HEK293 (cell line): ENCODE measurements around the gene CDC14A.

ENCODE experiments used
- CTCF ChIA-PET: fragments of 350-600 bp; formaldehyde crosslinking; extraction: SDS; loops from one replicate; lab custom pipeline; 2021; ENCODE audit warnings: antibody characterized with exemption; lab: Yijun Ruan, JAX
- POLR2A ChIA-PET: fragments of 300-600 bp; formaldehyde crosslinking; extraction: SDS; loops from one replicate; lab custom pipeline; 2020; ENCODE audit warnings: antibody characterized with exemption, inconsistent platforms; lab: Yijun Ruan, JAX
- H3K27ac ChIP-seq: fragments of 200-500 bp; sonication (Bioruptor generic); 2 replicates; pipeline ENCODE4 v1.5.1; 2014; ENCODE audit warnings: low read depth, low read length, control low read depth, inconsistent platforms; ENCODE audit errors: extremely low read depth
- H3K36me3 ChIP-seq, 2 experiments: fragments of 200-500 bp in 1 of 2; sonication (Bioruptor generic) in 1 of 2; 1 replicate in 1 of 2; 2 replicates in 1 of 2; pipeline ENCODE4 v1.5.1; 2014 to 2017; ENCODE audit warnings: inconsistent platforms in 2 of 2, low read length in 2 of 2; ENCODE audit not compliant: control insufficient read depth in 2 of 2, insufficient read depth in 1 of 2
- H3K4me1 ChIP-seq: fragments of 200-500 bp; sonication (Bioruptor generic); 2 replicates; pipeline ENCODE4 v1.5.1; 2014; ENCODE audit warnings: mild to moderate bottlenecking, low read length, inconsistent platforms; ENCODE audit not compliant: control insufficient read depth, insufficient read depth
- H3K4me3 ChIP-seq: 2 replicates; pipeline ENCODE4 v1.5.1; 2011; ENCODE audit warnings: low read depth, mild to moderate bottlenecking, control low read depth, low read length, moderate library complexity
- H3K9me3 ChIP-seq: fragments of 200-500 bp; sonication (Bioruptor generic); 2 replicates; pipeline ENCODE4 v1.5.1; 2014; ENCODE audit warnings: low read depth, low read length, inconsistent platforms; ENCODE audit not compliant: control insufficient read depth, insufficient read depth
- ATF2 ChIP-seq: fragments of 450-650 bp; formaldehyde crosslinking; IDR thresholded peaks from 2 replicates; pipeline ENCODE4 v1.5.1; 2016; ENCODE audit warnings: missing biosample characterization, missing genetic modification characterization, low read depth
- GLI2 ChIP-seq: fragments of 450-650 bp; formaldehyde crosslinking; IDR thresholded peaks from 2 replicates; pipeline ENCODE4; 2017; ENCODE audit warnings: missing biosample characterization, missing genetic modification characterization, low read depth, borderline replicate concordance
- MYNN ChIP-seq: fragments of 450-650 bp; formaldehyde crosslinking; IDR thresholded peaks from 2 replicates; pipeline ENCODE4 v1.5.1; 2016; ENCODE audit warnings: missing biosample characterization, missing genetic modification characterization, borderline replicate concordance
- PRDM10 ChIP-seq: fragments of 450-650 bp; formaldehyde crosslinking; IDR thresholded peaks from 2 replicates; pipeline ENCODE4 v1.5.1; 2016; ENCODE audit warnings: missing biosample characterization, missing genetic modification characterization
- ZBTB48 ChIP-seq: fragments of 450-650 bp; formaldehyde crosslinking; IDR thresholded peaks from 2 replicates; pipeline ENCODE4 v1.5.1; 2016; ENCODE audit warnings: missing biosample characterization, missing genetic modification characterization
- ZFP37 ChIP-seq: fragments of 450-650 bp; formaldehyde crosslinking; IDR thresholded peaks from 2 replicates; pipeline ENCODE4 v1.5.1; 2016; ENCODE audit warnings: missing biosample characterization, missing genetic modification characterization
- ZFP69B ChIP-seq: fragments of 450-650 bp; formaldehyde crosslinking; IDR thresholded peaks from 2 replicates; pipeline ENCODE4 v1.5.1; 2016; ENCODE audit warnings: missing biosample characterization, missing genetic modification characterization
- ZNF121 ChIP-seq: fragments of 450-650 bp; formaldehyde crosslinking; IDR thresholded peaks from 2 replicates; pipeline ENCODE4 v1.5.1; 2016; ENCODE audit warnings: missing biosample characterization, missing genetic modification characterization
- ZNF133 ChIP-seq: fragments of 450-650 bp; formaldehyde crosslinking; IDR thresholded peaks from 2 replicates; pipeline ENCODE4 v1.5.1; 2016; ENCODE audit warnings: missing biosample characterization, missing genetic modification characterization
- ZNF239 ChIP-seq: fragments of 450-650 bp; formaldehyde crosslinking; IDR thresholded peaks from 2 replicates; pipeline ENCODE4 v1.5.1; 2016; ENCODE audit warnings: missing biosample characterization, missing genetic modification characterization
- ZNF24 ChIP-seq: fragments of 450-650 bp; formaldehyde crosslinking; IDR thresholded peaks from 2 replicates; pipeline ENCODE4 v1.5.1; 2016; ENCODE audit warnings: missing biosample characterization, missing genetic modification characterization
- ZNF292 ChIP-seq: fragments of 450-650 bp; formaldehyde crosslinking; IDR thresholded peaks from 2 replicates; pipeline ENCODE4 v1.5.1; 2016; ENCODE audit warnings: low read depth, missing biosample characterization, missing genetic modification characterization, borderline replicate concordance
- ZNF335 ChIP-seq: fragments of 450-650 bp; formaldehyde crosslinking; conservative IDR thresholded peaks from 2 replicates; pipeline ENCODE4 v1.5.1; 2016; ENCODE audit warnings: missing biosample characterization, missing genetic modification characterization
- ZNF423 ChIP-seq: fragments of 450-650 bp; formaldehyde crosslinking; IDR thresholded peaks from 2 replicates; pipeline ENCODE4 v1.5.1; 2016; ENCODE audit warnings: missing biosample characterization, missing genetic modification characterization
- ZNF48 ChIP-seq: fragments of 450-650 bp; formaldehyde crosslinking; IDR thresholded peaks from 2 replicates; pipeline ENCODE4 v1.5.1; 2016; ENCODE audit warnings: missing biosample characterization, missing genetic modification characterization
- ZNF513 ChIP-seq: fragments of 450-650 bp; IDR thresholded peaks from 2 replicates; pipeline ENCODE4 v1.5.1; 2018; ENCODE audit warnings: missing biosample characterization, missing genetic modification characterization
- ZNF571 ChIP-seq: fragments of 450-650 bp; formaldehyde crosslinking; IDR thresholded peaks from 2 replicates; pipeline ENCODE4 v1.5.0; 2017; ENCODE audit warnings: missing biosample characterization, missing genetic modification characterization
- ZNF585B ChIP-seq: fragments of 450-650 bp; formaldehyde crosslinking; IDR thresholded peaks from 2 replicates; pipeline ENCODE4 v1.5.1; 2016; ENCODE audit warnings: missing biosample characterization, missing genetic modification characterization
- ZNF610 ChIP-seq: fragments of 450-650 bp; formaldehyde crosslinking; IDR thresholded peaks from 2 replicates; pipeline ENCODE4 v1.5.1; 2016; ENCODE audit warnings: missing biosample characterization, missing genetic modification characterization, borderline replicate concordance
- ZNF660 ChIP-seq: fragments of 450-650 bp; IDR thresholded peaks from 2 replicates; pipeline ENCODE4 v1.5.1; 2018; ENCODE audit warnings: missing biosample characterization, mild to moderate bottlenecking, missing genetic modification characterization
- ZNF670 ChIP-seq: fragments of 450-650 bp; formaldehyde crosslinking; IDR thresholded peaks from 2 replicates; pipeline ENCODE4 v1.5.1; 2016; ENCODE audit warnings: missing biosample characterization, missing genetic modification characterization, low read depth
- ZNF692 ChIP-seq: fragments of 450-650 bp; formaldehyde crosslinking; IDR thresholded peaks from 2 replicates; pipeline ENCODE4 v1.5.1; 2016; ENCODE audit warnings: missing biosample characterization, missing genetic modification characterization
- ZNF768 ChIP-seq: fragments of 450-650 bp; formaldehyde crosslinking; IDR thresholded peaks from 2 replicates; pipeline ENCODE4 v1.5.1; 2018; ENCODE audit warnings: missing biosample characterization, mild to moderate bottlenecking, missing genetic modification characterization
- ZNF843 ChIP-seq: fragments of 450-650 bp; formaldehyde crosslinking; IDR thresholded peaks from 2 replicates; pipeline ENCODE4 v1.5.1; 2016; ENCODE audit warnings: missing biosample characterization, missing genetic modification characterization

CDC14A gene

GRCh38 chr1:100348549-100349144 lies 3.7 kb upstream of the CDC14A start:
- no peaks in the 10 kb centered on the region for H3K9me3 ChIP-seq
- TF ChIP-seq ZNF423 (no peak), ZNF24 (no peak), ZFP69B (tag by site-specific recombination) (no peak), ZNF513 (no peak), ZFP37 (tag by site-specific recombination) (no peak), ZNF692 (tag by site-specific recombination) (no peak), ZNF292 (no peak), ZNF571 (tag by site-specific recombination) (no peak), ZNF133 (no peak), ZNF48 (tag by site-specific recombination) (no peak), ZNF660 (tag by site-specific recombination) (no peak), ZBTB48 (tag by site-specific recombination) (no peak), ZNF768 (tag by site-specific recombination) (no peak), ZNF585B (tag by site-specific recombination) (no peak), ZNF670 (tag by site-specific recombination) (no peak), ZNF239 (tag by site-specific recombination) (no peak), ZNF610 (no peak)
- CTCF ChIA-PET, result no interaction called here
- POLR2A ChIA-PET, result no interaction called here
- H3K36me3 ChIP-seq, result no peaks in the 10 kb centered on the region
- H3K4me3 ChIP-seq, result no peak overlapping the region
- H3K4me1 ChIP-seq, result no peaks in the 10 kb centered on the region
- H3K27ac ChIP-seq, result no peak overlapping the region

GRCh38 chr1:100349246-100349645 lies 3.1 kb upstream of the CDC14A start:
- TF ChIP-seq ZNF843 (tag by site-specific recombination) (no peak), MYNN (tag by site-specific recombination) (peak; percentile 43; the same call in 1 of the 2 replicates)
- POLR2A ChIA-PET, result interaction anchor here (0.6 kb wide), 1 partner anchor 123 kb away, joined by 9 read pairs; no protein-coding TSS in a partner anchor
- Histone ChIP-seq H3K4me1 (peaks cover under 1% of the 10 kb centered on the region; the same call in 1 of the 2 replicates), H3K9me3 (no peaks in the 10 kb centered on the region), H3K27ac (no peak overlapping the region), H3K4me3 (no peak overlapping the region), H3K36me3 (no peaks in the 10 kb centered on the region)
- CTCF ChIA-PET, result no interaction called here

- POLR2A ChIA-PET, result interaction anchor here (0.6 to 3.3 kb wide), 4 partner anchors 15 to 229 kb away, joined by 3 to 18 read pairs (median 6); partner anchors contain the start of gene RTCA
- CTCF ChIA-PET, result no interaction called here
- peak overlapping the region; percentile 82; the same call in 1 of the 2 replicates for H3K4me3 ChIP-seq
- TF ChIP-seq ATF2 (no peak), ZNF335 (tag by site-specific recombination) (no peak), PRDM10 (tag by site-specific recombination) (no peak), ZNF121 (tag by site-specific recombination) (no peak), GLI2 (tag by site-specific recombination) (no peak), ZNF670 (tag by site-specific recombination) (no peak)
- TF ChIP-seq, all 188 proteins: peak for 0
- H3K4me1 ChIP-seq, result peaks cover 5% of the 10 kb centered on the region; the same call in 1 of the 2 replicates
- H3K36me3 ChIP-seq, result no peaks in the 10 kb centered on the region
- H3K9me3 ChIP-seq, result no peaks in the 10 kb centered on the region
- peak overlapping the region; percentile 67 for H3K27ac ChIP-seq
These were observed 1.6 kb upstream of the CDC14A start for GRCh38 chr1:100350787-100351094.
